Keratinocyte (primary cell): ENCODE results near the gene GRN.

Source experiments
- CTCF ChIP-seq, 3 experiments: IDR thresholded peaks in 1 of 3; conservative IDR thresholded peaks in 1 of 3; optimal IDR thresholded peaks in 1 of 3; 2 replicates in 2 of 3; 3 replicates in 1 of 3; pipeline versions ENCODE3 to v1.5.1; 2011; ENCODE audit warnings: low read length in 3 of 3, mild to moderate bottlenecking in 3 of 3, moderate library complexity in 2 of 3, control low read depth in 1 of 3, inconsistent platforms in 1 of 3; ENCODE audit not compliant: insufficient read depth in 2 of 3; ENCODE audit errors: extremely low read depth in 1 of 3
- EZH2 ChIP-seq: IDR thresholded peaks from one replicate; pipeline ENCODE4 v1.6.1; 2012; ENCODE audit warnings: inconsistent platforms, mild to moderate bottlenecking, low read length, moderate library complexity

- TF ChIP-seq CTCF (optimal IDR thresholded peaks at IDR 0.05 in 1 of 3, IDR thresholded peaks at IDR 0.05 in 1 of 3, conservative IDR thresholded peaks at IDR 0.05 in 1 of 3; ENCODE audit: extremely low read depth in 1 of 3, insufficient read depth in 2 of 3, low read length in 3 of 3) (no peak), EZH2 (no peak)
Measured at GRCh38 chr17:44324571-44325275, 20.4 kb upstream of the GRN start, which contains the start of gene SLC25A39.
